WTC11 (cell line): Measurements from ENCODE around the gene KCNQ4. TPM values are rescaled to one million over a fixed set of nuclear protein-coding genes. Genes with fewer than 3 reads are reported as not detected.

Source experiments
- ATAC-seq: fragments of 200-7000 bp; cut with Tn5 transposase; 2 replicates; pipeline ENCODE4 v1.10.0; 2021; ENCODE audit warnings: mild to moderate bottlenecking, moderate library complexity
- CTCF ChIA-PET: fragments of 300-600 bp; sonication (Branson Sonifier 250); formaldehyde crosslinking; loops from one replicate; lab custom pipeline; 2021; ENCODE audit warnings: antibody characterized with exemption; lab: Charles Lee
- POLR2A ChIA-PET: fragments of 350-600 bp; sonication (Branson Sonifier 250); formaldehyde crosslinking; loops from one replicate; lab custom pipeline; 2021; ENCODE audit warnings: antibody characterized with exemption; lab: Charles Lee
- DNase-seq: peaks from one replicate; pipeline ENCODE4 v3.0.0; 2021; ENCODE audit warnings: low spot score
- H3K27ac Mint-ChIP-seq: 2 replicates; pipeline ENCODE4 v1.8.0; 2021; ENCODE audit warnings: mixed read lengths
- H3K27me3 Mint-ChIP-seq: 2 replicates; pipeline ENCODE4 v1.8.0; 2021; ENCODE audit warnings: low read depth, mild to moderate bottlenecking, moderate library complexity, mixed read lengths
- H3K36me3 Mint-ChIP-seq: 2 replicates; pipeline ENCODE4 v1.8.0; 2021; ENCODE audit warnings: mixed read lengths
- H3K4me1 Mint-ChIP-seq: 2 replicates; pipeline ENCODE4 v1.8.0; 2022; ENCODE audit warnings: mixed read lengths
- H3K4me3 Mint-ChIP-seq: 2 replicates; pipeline ENCODE4 v1.8.0; 2021; ENCODE audit warnings: mild to moderate bottlenecking, moderate library complexity, mixed read lengths
- H3K9me3 Mint-ChIP-seq: 2 replicates; pipeline ENCODE4 v1.8.0; 2021; ENCODE audit warnings: mixed read lengths
- CBFB ChIP-seq: sonication (generic); formaldehyde crosslinking; IDR thresholded peaks from 2 replicates; pipeline ENCODE4 v1.8.1; 2022; ENCODE audit warnings: mild to moderate bottlenecking, low read depth, missing genetic modification reagents
- GTF2I ChIP-seq: fragments of 250-450 bp; sonication (Bioruptor Pico); conservative IDR thresholded peaks from 2 replicates; pipeline ENCODE4 v1.4.0; 2021; ENCODE audit warnings: mild to moderate bottlenecking
- NR1H2 ChIP-seq: sonication (generic); formaldehyde crosslinking; IDR thresholded peaks from 2 replicates; pipeline ENCODE4 v1.9.0; 2021; ENCODE audit warnings: mild to moderate bottlenecking, moderate library complexity, missing genetic modification reagents
- OVOL2 ChIP-seq: fragments of 250-450 bp; sonication (Bioruptor Pico); IDR thresholded peaks from 2 replicates; pipeline ENCODE4 v1.9.0; 2021; ENCODE audit warnings: mild to moderate bottlenecking, borderline replicate concordance
- PRRX2 ChIP-seq: fragments of 250-450 bp; sonication (Bioruptor Pico); IDR thresholded peaks from 2 replicates; pipeline ENCODE4 v1.8.0; 2021; ENCODE audit warnings: mild to moderate bottlenecking
- SP1 ChIP-seq: sonication (generic); formaldehyde crosslinking; conservative IDR thresholded peaks from 2 replicates; pipeline ENCODE4 v1.8.1; 2022; ENCODE audit warnings: missing genetic modification reagents
- TP53 ChIP-seq: sonication (generic); formaldehyde crosslinking; IDR thresholded peaks from 2 replicates; pipeline ENCODE4 v1.8.1; 2023; ENCODE audit warnings: mild to moderate bottlenecking, missing genetic modification reagents
- ZNF263 ChIP-seq: sonication (generic); formaldehyde crosslinking; IDR thresholded peaks from 2 replicates; pipeline ENCODE4 v1.8.1; 2022; ENCODE audit warnings: low read depth, mild to moderate bottlenecking, moderate library complexity, missing genetic modification reagents
- ZNF317 ChIP-seq: sonication (generic); formaldehyde crosslinking; IDR thresholded peaks from 2 replicates; pipeline ENCODE4 v1.8.1; 2023; ENCODE audit warnings: low read depth, mild to moderate bottlenecking, moderate library complexity, missing genetic modification reagents, borderline replicate concordance
- ZNF396 ChIP-seq: fragments of 250-450 bp; sonication (Bioruptor Pico); IDR thresholded peaks from 2 replicates; pipeline ENCODE4 v1.8.0; 2021; ENCODE audit warnings: mild to moderate bottlenecking, moderate library complexity, borderline replicate concordance
- ZNF423 ChIP-seq: fragments of 250-450 bp; sonication (Bioruptor Pico); IDR thresholded peaks from 2 replicates; pipeline ENCODE4 v2.1.2; 2022; ENCODE audit warnings: mild to moderate bottlenecking, moderate library complexity
- total RNA-seq: library from RNA; stranded (reverse); gene quantifications from 3 replicates; pipeline ENCODE4 v1.2.3, GENCODE V29; 2021
- TF ChIP-seq, protein P1 (sequence below): sonication (generic); formaldehyde crosslinking; IDR thresholded peaks from 2 replicates; pipeline ENCODE4 v1.8.1; 2022; ENCODE audit warnings: mild to moderate bottlenecking, missing genetic modification reagents, moderate library complexity, borderline replicate concordance
- TF ChIP-seq, protein P2 (sequence below): sonication (generic); formaldehyde crosslinking; IDR thresholded peaks from 2 replicates; pipeline ENCODE4 v1.8.0; 2023; ENCODE audit warnings: missing genetic modification reagents, mild to moderate bottlenecking, borderline replicate concordance
- TF ChIP-seq, protein P3 (sequence below): sonication (generic); formaldehyde crosslinking; IDR thresholded peaks from 2 replicates; pipeline ENCODE4 v1.8.1; 2023; ENCODE audit warnings: mild to moderate bottlenecking, missing genetic modification reagents, moderate library complexity
- TF ChIP-seq, protein P4 (sequence below): sonication (generic); formaldehyde crosslinking; IDR thresholded peaks from 2 replicates; pipeline ENCODE4 v1.8.1; 2023; ENCODE audit warnings: mild to moderate bottlenecking, moderate library complexity, missing genetic modification reagents
- TF ChIP-seq, protein P5 (sequence below): sonication (generic); formaldehyde crosslinking; IDR thresholded peaks from 2 replicates; pipeline ENCODE4 v1.8.0; 2023; ENCODE audit warnings: missing genetic modification reagents
- TF ChIP-seq, protein P6 (sequence below): fragments of 200-600 bp; IDR thresholded peaks from 2 replicates; pipeline ENCODE4 v1.8.0; 2022; ENCODE audit warnings: antibody characterized with exemption
- TF ChIP-seq, protein P7 (sequence below): fragments of 250-450 bp; sonication (Bioruptor Pico); IDR thresholded peaks from 2 replicates; pipeline ENCODE4 v1.9.0; 2021; ENCODE audit warnings: mild to moderate bottlenecking
- TF ChIP-seq, protein P8 (sequence below): fragments of 250-450 bp; sonication (Bioruptor Pico); IDR thresholded peaks from 2 replicates; pipeline ENCODE4 v2.1.2; 2022; ENCODE audit warnings: mild to moderate bottlenecking, moderate library complexity
- TF ChIP-seq, protein P9 (sequence below): fragments of 250-450 bp; sonication (Bioruptor Pico); IDR thresholded peaks from 2 replicates; pipeline ENCODE4 v1.9.0; 2021; ENCODE audit warnings: moderate library complexity, mild to moderate bottlenecking, inconsistent platforms, borderline replicate concordance

KCNQ4 gene
- total RNA-seq, 1 experiment from 2014 or later = 4.0 TPM

DNA sequence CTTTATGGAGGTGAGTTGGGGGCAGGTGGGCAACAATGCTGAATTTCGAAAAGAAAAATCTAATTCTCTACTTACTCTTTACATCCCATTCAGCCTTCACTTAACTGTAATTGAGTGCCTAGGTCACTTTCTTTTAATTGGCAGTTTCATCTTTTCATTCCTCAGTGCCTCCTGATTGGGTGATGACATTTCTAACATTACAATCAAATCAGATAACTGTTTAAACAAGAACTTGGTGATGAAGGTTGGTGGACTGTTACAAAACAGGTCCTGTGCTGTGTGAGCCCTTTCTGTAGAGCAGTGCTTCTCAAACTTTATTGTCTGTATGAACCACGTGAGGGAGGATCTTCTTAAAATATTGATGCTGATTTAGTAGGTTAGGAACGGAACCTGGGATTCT, 40.1 kb upstream of the KCNQ4 start:
- DNase-seq = no peak
- peaks cover 62% of the 10 kb centered on the region for H3K36me3 Mint-ChIP-seq
- H3K27ac Mint-ChIP-seq = no peak overlapping the region
- CTCF ChIA-PET = interaction anchor here (0.6 to 2.3 kb wide), 2 partner anchors 31 to 303 kb away, joined by 3 to 6 read pairs; no protein-coding TSS in a partner anchor
- H3K4me3 Mint-ChIP-seq = no peak overlapping the region
- POLR2A ChIA-PET = no interaction called here
- H3K27me3 Mint-ChIP-seq = no peaks in the 10 kb centered on the region
- TF ChIP-seq, protein P1, sequence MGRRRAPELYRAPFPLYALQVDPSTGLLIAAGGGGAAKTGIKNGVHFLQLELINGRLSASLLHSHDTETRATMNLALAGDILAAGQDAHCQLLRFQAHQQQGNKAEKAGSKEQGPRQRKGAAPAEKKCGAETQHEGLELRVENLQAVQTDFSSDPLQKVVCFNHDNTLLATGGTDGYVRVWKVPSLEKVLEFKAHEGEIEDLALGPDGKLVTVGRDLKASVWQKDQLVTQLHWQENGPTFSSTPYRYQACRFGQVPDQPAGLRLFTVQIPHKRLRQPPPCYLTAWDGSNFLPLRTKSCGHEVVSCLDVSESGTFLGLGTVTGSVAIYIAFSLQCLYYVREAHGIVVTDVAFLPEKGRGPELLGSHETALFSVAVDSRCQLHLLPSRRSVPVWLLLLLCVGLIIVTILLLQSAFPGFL (CRISPR knock-in tag) = no peak
- TF ChIP-seq, protein P2, sequence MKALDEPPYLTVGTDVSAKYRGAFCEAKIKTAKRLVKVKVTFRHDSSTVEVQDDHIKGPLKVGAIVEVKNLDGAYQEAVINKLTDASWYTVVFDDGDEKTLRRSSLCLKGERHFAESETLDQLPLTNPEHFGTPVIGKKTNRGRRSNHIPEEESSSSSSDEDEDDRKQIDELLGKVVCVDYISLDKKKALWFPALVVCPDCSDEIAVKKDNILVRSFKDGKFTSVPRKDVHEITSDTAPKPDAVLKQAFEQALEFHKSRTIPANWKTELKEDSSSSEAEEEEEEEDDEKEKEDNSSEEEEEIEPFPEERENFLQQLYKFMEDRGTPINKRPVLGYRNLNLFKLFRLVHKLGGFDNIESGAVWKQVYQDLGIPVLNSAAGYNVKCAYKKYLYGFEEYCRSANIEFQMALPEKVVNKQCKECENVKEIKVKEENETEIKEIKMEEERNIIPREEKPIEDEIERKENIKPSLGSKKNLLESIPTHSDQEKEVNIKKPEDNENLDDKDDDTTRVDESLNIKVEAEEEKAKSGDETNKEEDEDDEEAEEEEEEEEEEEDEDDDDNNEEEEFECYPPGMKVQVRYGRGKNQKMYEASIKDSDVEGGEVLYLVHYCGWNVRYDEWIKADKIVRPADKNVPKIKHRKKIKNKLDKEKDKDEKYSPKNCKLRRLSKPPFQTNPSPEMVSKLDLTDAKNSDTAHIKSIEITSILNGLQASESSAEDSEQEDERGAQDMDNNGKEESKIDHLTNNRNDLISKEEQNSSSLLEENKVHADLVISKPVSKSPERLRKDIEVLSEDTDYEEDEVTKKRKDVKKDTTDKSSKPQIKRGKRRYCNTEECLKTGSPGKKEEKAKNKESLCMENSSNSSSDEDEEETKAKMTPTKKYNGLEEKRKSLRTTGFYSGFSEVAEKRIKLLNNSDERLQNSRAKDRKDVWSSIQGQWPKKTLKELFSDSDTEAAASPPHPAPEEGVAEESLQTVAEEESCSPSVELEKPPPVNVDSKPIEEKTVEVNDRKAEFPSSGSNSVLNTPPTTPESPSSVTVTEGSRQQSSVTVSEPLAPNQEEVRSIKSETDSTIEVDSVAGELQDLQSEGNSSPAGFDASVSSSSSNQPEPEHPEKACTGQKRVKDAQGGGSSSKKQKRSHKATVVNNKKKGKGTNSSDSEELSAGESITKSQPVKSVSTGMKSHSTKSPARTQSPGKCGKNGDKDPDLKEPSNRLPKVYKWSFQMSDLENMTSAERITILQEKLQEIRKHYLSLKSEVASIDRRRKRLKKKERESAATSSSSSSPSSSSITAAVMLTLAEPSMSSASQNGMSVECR (CRISPR knock-in tag) = no peak
- TF ChIP-seq ZNF317 (CRISPR knock-in tag) (no peak), ZNF396 (CRISPR knock-in tag) (no peak), PRRX2 (CRISPR knock-in tag) (no peak), ZNF263 (no peak), NR1H2 (CRISPR knock-in tag) (no peak), CBFB (CRISPR knock-in tag) (no peak), TP53 (CRISPR knock-in tag) (no peak), ZNF423 (CRISPR knock-in tag) (no peak), GTF2I (CRISPR knock-in tag) (no peak), SP1 (CRISPR knock-in tag) (no peak), OVOL2 (CRISPR knock-in tag) (no peak)
- TF ChIP-seq, protein P3, sequence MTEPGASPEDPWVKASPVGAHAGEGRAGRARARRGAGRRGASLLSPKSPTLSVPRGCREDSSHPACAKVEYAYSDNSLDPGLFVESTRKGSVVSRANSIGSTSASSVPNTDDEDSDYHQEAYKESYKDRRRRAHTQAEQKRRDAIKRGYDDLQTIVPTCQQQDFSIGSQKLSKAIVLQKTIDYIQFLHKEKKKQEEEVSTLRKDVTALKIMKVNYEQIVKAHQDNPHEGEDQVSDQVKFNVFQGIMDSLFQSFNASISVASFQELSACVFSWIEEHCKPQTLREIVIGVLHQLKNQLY (CRISPR knock-in tag) = no peak
- TF ChIP-seq, protein P4, sequence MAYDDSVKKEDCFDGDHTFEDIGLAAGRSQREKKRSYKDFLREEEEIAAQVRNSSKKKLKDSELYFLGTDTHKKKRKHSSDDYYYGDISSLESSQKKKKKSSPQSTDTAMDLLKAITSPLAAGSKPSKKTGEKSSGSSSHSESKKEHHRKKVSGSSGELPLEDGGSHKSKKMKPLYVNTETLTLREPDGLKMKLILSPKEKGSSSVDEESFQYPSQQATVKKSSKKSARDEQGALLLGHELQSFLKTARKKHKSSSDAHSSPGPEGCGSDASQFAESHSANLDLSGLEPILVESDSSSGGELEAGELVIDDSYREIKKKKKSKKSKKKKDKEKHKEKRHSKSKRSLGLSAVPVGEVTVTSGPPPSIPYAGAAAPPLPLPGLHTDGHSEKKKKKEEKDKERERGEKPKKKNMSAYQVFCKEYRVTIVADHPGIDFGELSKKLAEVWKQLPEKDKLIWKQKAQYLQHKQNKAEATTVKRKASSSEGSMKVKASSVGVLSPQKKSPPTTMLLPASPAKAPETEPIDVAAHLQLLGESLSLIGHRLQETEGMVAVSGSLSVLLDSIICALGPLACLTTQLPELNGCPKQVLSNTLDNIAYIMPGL (CRISPR knock-in tag) = no peak
- TF ChIP-seq, protein P5, sequence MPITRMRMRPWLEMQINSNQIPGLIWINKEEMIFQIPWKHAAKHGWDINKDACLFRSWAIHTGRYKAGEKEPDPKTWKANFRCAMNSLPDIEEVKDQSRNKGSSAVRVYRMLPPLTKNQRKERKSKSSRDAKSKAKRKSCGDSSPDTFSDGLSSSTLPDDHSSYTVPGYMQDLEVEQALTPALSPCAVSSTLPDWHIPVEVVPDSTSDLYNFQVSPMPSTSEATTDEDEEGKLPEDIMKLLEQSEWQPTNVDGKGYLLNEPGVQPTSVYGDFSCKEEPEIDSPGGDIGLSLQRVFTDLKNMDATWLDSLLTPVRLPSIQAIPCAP (CRISPR knock-in tag) = no peak
- TF ChIP-seq, protein P6, sequence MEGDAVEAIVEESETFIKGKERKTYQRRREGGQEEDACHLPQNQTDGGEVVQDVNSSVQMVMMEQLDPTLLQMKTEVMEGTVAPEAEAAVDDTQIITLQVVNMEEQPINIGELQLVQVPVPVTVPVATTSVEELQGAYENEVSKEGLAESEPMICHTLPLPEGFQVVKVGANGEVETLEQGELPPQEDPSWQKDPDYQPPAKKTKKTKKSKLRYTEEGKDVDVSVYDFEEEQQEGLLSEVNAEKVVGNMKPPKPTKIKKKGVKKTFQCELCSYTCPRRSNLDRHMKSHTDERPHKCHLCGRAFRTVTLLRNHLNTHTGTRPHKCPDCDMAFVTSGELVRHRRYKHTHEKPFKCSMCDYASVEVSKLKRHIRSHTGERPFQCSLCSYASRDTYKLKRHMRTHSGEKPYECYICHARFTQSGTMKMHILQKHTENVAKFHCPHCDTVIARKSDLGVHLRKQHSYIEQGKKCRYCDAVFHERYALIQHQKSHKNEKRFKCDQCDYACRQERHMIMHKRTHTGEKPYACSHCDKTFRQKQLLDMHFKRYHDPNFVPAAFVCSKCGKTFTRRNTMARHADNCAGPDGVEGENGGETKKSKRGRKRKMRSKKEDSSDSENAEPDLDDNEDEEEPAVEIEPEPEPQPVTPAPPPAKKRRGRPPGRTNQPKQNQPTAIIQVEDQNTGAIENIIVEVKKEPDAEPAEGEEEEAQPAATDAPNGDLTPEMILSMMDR = no peak
- TF ChIP-seq, protein P7, sequence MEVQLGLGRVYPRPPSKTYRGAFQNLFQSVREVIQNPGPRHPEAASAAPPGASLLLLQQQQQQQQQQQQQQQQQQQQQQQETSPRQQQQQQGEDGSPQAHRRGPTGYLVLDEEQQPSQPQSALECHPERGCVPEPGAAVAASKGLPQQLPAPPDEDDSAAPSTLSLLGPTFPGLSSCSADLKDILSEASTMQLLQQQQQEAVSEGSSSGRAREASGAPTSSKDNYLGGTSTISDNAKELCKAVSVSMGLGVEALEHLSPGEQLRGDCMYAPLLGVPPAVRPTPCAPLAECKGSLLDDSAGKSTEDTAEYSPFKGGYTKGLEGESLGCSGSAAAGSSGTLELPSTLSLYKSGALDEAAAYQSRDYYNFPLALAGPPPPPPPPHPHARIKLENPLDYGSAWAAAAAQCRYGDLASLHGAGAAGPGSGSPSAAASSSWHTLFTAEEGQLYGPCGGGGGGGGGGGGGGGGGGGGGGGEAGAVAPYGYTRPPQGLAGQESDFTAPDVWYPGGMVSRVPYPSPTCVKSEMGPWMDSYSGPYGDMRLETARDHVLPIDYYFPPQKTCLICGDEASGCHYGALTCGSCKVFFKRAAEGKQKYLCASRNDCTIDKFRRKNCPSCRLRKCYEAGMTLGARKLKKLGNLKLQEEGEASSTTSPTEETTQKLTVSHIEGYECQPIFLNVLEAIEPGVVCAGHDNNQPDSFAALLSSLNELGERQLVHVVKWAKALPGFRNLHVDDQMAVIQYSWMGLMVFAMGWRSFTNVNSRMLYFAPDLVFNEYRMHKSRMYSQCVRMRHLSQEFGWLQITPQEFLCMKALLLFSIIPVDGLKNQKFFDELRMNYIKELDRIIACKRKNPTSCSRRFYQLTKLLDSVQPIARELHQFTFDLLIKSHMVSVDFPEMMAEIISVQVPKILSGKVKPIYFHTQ (CRISPR knock-in tag) = no peak
- TF ChIP-seq, protein P8, sequence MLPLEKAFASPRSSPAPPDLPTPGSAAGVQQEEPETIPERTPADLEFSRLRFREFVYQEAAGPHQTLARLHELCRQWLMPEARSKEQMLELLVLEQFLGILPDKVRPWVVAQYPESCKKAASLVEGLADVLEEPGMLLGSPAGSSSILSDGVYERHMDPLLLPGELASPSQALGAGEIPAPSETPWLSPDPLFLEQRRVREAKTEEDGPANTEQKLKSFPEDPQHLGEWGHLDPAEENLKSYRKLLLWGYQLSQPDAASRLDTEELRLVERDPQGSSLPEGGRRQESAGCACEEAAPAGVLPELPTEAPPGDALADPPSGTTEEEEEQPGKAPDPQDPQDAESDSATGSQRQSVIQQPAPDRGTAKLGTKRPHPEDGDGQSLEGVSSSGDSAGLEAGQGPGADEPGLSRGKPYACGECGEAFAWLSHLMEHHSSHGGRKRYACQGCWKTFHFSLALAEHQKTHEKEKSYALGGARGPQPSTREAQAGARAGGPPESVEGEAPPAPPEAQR (CRISPR knock-in tag) = no peak
- TF ChIP-seq, protein P9, sequence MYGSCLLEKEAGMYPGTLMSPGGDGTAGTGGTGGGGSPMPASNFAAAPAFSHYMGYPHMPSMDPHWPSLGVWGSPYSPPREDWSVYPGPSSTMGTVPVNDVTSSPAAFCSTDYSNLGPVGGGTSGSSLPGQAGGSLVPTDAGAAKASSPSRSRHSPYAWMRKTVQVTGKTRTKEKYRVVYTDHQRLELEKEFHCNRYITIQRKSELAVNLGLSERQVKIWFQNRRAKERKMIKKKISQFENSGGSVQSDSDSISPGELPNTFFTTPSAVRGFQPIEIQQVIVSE = no peak
- TF ChIP-seq, all 79 proteins: peak for 0
- ATAC-seq = no peak
- H3K4me1 Mint-ChIP-seq = peaks cover 3% of the 10 kb centered on the region; the same call in 1 of the 2 replicates
- no peaks in the 10 kb centered on the region for H3K9me3 Mint-ChIP-seq
